Adrenal gland (tissue), 12 donors: ENCODE results near the gene CEP63. TPM values are rescaled to one million over a fixed set of nuclear protein-coding genes. Genes with fewer than 3 reads are reported as not detected.

Source experiments
- DNase-seq, 7 donors: peaks; one replicate each; pipeline ENCODE4 v3.0.0-alpha.2; 2019 to 2020
- H3K27ac ChIP-seq, 5 donors: fragments of 200-600 bp; sonication (generic) in 4 of 5; 1 replicate in 3 of 5; 2 replicates in 2 of 5; pipeline versions ENCODE4 v1.5.1 to v1.8.0; 2016 to 2020; ENCODE audit warnings: mild to moderate bottlenecking in 1 of 5
- H3K27me3 ChIP-seq: fragments of 200-600 bp; 2 replicates; pipeline ENCODE4 v1.8.0; 2021
- H3K36me3 ChIP-seq, 2 donors: fragments of 200-600 bp; replicated peaks in 1 of 2; 1 replicate in 1 of 2; 2 replicates in 1 of 2; pipeline versions ENCODE4 v1.5.1 to v1.8.0; 2018 to 2022
- H3K4me1 ChIP-seq, 2 donors: fragments of 200-600 bp; replicated peaks in 1 of 2; 1 replicate in 1 of 2; 2 replicates in 1 of 2; pipeline versions ENCODE4 v1.5.1 to v1.8.0; 2018 to 2021
- H3K4me3 ChIP-seq, 4 donors: fragments of 200-600 bp; sonication (generic) in 3 of 4; one replicate each; pipeline ENCODE4 v1.5.1; 2016 to 2018
- H3K9me3 ChIP-seq, 3 donors: fragments of 200-600 bp; sonication (generic) in 1 of 3; replicated peaks in 1 of 3; 1 replicate in 2 of 3; 2 replicates in 1 of 3; pipeline versions ENCODE4 v1.5.1 to v1.8.0; 2016 to 2021
- POLR2A ChIP-seq, 2 donors: fragments of 450-650 bp; IDR thresholded peaks; one replicate each; pipeline ENCODE4 v1.6.1; 2017; ENCODE audit warnings: antibody characterized with exemption in 2 of 2, mild to moderate bottlenecking in 2 of 2, moderate library complexity in 1 of 2
- WGBS, 4 donors: extraction: QIAGEN DNeasy Blood & Tissue Kit in 2 of 4; methylation state at CpG; one replicate each; pipeline versions ENCODE4 v1.1.5 to v1.1.7; 2013 to 2017; 5-methylcytosine and 5-hydroxymethylcytosine counted together
- intact Hi-C, 2 donors: fragments of 100-400 bp; cut with DNase I; formaldehyde crosslinking; loops; one replicate each; pipeline versions ENCODE4 v1.14.1 to v1.15.0; 2022 to 2023
- polyA plus RNA-seq, 3 donors: library from polyadenylated mRNA; stranded (reverse); fragments of 200-250 nt in 2 of 3; fragments of 350-450 nt in 1 of 3; fragmentation: Illumina TruSeq in 1 of 3; extraction: RNeasy Lipid Tissue Mini Kit (QIAGEN cat#74804) in 1 of 3; gene quantifications; one replicate each; pipeline ENCODE4 v1.2.3, GENCODE V29; 2013 to 2014
- total RNA-seq, 9 donors: library from RNA; depleted of rRNA in 4 of 9; stranded (reverse); fragments of >200 nt in 4 of 9; fragments of 120-200 nt in 1 of 9; fragmentation: NEBNext Ultra II Directional in 1 of 9; extraction: Animal tissue kit (Norgen Biotek cat#: 25700) in 1 of 9; gene quantifications; one replicate each; pipeline versions ENCODE4 v1.1.0 to v1.2.4, GENCODE V29; 2013 to 2023
- TF ChIP-seq, protein P1 (sequence below), 6 experiments: fragments of 450-650 bp in 4 of 6; fragments of 200-600 bp in 2 of 6; sonication (generic) in 1 of 6; IDR thresholded peaks; 1 replicate in 5 of 6; 2 replicates in 1 of 6; pipeline versions ENCODE4 v1.5.1 to v1.8.0; 2016 to 2021; ENCODE audit warnings: antibody characterized with exemption in 6 of 6, mild to moderate bottlenecking in 2 of 6, moderate library complexity in 1 of 6
- donor health status: healthy with polysubstance abuse.
- donor health status: Bipolar disorder and iron deficiency.
- donor health status: DM: yes; HTN: yes; CAD: no.
- donor health status: DM: no; HTN: no; CAD: no.
- donor health status: DM: no; HTN: no; CAD: no.
- donor health status: DM: yes; HTN: yes; CAD: no.

CEP63 gene
- total and polyA plus RNA-seq, 12 donors: 8.8 to 43.7 (median 19.8) TPM

DNA sequence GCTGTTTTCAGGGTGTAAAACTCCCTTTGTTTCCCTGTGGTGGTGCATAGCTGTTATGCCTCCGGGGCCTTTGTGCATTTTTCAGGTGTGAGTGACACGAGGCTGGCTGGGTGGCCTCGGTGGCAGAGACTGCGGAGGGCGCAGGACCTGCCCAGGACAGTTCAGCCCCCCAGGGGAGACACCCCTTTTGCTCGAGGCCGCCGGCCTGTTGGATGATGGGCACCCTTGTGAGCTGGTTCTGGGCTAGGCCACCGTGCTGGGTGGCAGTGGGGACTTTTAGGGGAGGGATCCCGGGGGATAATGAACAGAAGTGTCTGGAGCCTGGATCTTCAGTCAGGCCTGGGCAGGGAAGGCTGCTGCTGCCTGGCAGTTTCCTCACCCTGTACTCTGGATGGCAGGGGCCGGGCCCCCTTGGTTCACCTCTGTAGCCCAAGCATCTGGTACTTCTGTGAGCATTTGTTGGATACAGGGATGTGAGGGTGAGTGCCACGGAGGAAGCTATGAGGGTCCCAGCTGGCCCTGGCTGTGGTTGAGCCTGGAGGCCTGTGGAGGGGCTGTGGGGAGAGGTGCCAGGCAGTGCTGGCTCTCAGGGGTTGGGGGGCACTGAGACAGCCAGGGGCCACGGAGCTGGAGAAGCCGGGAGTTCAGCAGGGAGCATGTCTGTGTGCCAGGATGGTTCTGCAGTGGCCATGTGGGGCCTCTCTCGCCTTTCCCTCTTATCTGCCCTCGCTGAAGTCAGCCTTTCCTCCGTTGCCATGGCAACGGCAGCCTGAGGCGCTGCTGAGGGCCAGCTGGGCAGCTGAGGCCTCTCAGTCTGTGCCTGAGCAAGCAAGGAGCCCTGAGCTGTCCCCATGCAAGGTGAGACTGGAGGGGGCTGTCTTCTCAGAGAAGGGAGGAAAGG, 115.9 kb downstream of the CEP63 start:
- H3K9me3 ChIP-seq: no peaks in the 10 kb centered on the region
- H3K27me3 ChIP-seq: no peaks in the 10 kb centered on the region
- DNase-seq: peak; percentile 67 to 92 (median 76)
- peaks cover 0 to 26% of the 10 kb centered on the region in 2 donors for H3K4me1 ChIP-seq
- 16 to 60% (median 51%) methylated on average over 6 to 19 of the region's 19 CpGs for WGBS, 4 donors
- no peak overlapping the region for H3K4me3 ChIP-seq
- TF ChIP-seq, protein P1, sequence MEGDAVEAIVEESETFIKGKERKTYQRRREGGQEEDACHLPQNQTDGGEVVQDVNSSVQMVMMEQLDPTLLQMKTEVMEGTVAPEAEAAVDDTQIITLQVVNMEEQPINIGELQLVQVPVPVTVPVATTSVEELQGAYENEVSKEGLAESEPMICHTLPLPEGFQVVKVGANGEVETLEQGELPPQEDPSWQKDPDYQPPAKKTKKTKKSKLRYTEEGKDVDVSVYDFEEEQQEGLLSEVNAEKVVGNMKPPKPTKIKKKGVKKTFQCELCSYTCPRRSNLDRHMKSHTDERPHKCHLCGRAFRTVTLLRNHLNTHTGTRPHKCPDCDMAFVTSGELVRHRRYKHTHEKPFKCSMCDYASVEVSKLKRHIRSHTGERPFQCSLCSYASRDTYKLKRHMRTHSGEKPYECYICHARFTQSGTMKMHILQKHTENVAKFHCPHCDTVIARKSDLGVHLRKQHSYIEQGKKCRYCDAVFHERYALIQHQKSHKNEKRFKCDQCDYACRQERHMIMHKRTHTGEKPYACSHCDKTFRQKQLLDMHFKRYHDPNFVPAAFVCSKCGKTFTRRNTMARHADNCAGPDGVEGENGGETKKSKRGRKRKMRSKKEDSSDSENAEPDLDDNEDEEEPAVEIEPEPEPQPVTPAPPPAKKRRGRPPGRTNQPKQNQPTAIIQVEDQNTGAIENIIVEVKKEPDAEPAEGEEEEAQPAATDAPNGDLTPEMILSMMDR (IDR thresholded peaks at IDR 0.05): no peak
- TF ChIP-seq POLR2A (IDR thresholded peaks at IDR 0.05): no peak
- peak overlapping the region in 1 of 5 donors; percentile 38 for H3K27ac ChIP-seq
- no peaks in the 10 kb centered on the region for H3K36me3 ChIP-seq
- intact Hi-C loops: loop anchor here (5.0 to 10.0 kb wide), 4 partner anchors 76 to 1296 kb away; no protein-coding TSS in a partner anchor

DNA sequence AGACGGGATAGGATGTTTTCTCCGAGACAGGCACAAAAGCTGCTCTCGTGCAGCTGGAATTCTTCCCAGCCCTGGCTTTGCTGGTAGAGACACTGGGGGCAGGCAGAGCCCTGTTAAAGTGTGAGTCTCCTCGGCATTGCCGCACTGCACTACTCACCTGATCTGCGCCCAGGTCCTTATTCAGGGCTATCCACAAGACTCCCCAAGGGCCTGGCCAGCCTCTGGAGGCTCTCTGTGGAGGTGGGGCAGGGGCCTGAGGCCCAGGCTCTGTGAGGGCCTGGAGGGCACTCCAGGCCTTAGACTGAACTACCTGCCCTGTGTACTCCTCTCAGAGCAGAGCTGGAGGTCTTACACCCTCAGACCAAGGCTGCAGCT, 116.6 kb downstream of the CEP63 start:
- no peak for TF ChIP-seq POLR2A (IDR thresholded peaks at IDR 0.05)
- TF ChIP-seq, protein P1 (IDR thresholded peaks at IDR 0.05): no peak
- Histone ChIP-seq H3K4me1 (peaks cover 0 to 32% of the 10 kb centered on the region in 2 donors), H3K4me3 (no peak overlapping the region), H3K27me3 (no peaks in the 10 kb centered on the region), H3K36me3 (no peaks in the 10 kb centered on the region), H3K9me3 (no peaks in the 10 kb centered on the region), H3K27ac (peak overlapping the region in 1 of 5 donors; percentile 38)
- intact Hi-C loops: loop anchor here (5.0 to 10.0 kb wide), 4 partner anchors 75 to 1295 kb away; no protein-coding TSS in a partner anchor
- 54 to 76% (median 61%) methylated on average over 4 to 6 of the region's 6 CpGs for WGBS, 4 donors
- no peak for DNase-seq

DNA sequence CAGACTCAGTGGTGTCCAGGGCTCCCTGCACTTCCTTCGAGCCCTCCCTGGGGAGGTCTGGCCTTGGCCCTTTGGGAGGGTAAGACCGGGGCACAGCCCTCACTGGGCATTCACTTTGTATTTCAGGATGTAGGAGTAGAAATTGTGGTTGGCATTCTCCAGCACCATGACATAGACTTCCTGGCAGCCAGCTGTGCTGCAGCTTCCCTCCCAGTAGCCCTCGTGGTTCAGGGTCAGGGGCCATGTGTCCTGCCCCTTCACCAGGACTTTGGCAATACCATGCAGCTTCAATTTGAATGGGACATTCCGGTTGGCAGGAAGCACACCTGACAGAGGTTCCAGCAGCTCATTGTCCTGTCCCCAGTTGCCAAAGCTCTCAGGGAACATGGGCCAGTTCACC, 117.6 kb downstream of the CEP63 start:
- no peak for TF ChIP-seq POLR2A (IDR thresholded peaks at IDR 0.05)
- TF ChIP-seq, protein P1 (IDR thresholded peaks at IDR 0.05): no peak
- WGBS, 4 donors: 56 to 65% (median 57%) methylated on average over 4 of the region's 4 CpGs; no CpG with 5 or more reads in 1 of the 4 donors

DNA sequence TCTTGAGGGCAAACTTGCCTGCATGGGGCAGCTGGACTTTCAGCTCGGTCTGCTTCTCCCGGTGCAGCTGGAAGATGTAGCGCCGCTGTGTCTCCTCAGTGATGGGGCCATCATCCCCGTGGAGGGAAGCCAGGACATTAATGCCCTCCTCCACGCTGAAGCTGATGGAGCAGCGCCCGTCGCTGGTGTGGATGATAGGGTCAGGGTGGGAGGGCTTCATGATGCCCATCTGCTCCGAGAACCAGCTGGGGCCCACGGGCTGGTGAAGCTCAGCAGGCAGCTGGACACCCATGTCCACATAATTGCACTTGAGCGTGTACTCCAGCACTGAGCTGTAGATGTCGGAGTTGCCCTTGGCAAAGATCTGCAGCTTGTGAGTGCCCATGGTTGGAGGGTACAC, 118.1 kb downstream of the CEP63 start:
- Histone ChIP-seq H3K27me3 (no peaks in the 10 kb centered on the region), H3K36me3 (no peaks in the 10 kb centered on the region), H3K4me3 (no peak overlapping the region), H3K4me1 (peaks cover 0 to 35% of the 10 kb centered on the region in 2 donors), H3K9me3 (no peaks in the 10 kb centered on the region), H3K27ac (no peak overlapping the region)
- TF ChIP-seq, protein P1 (IDR thresholded peaks at IDR 0.05): no peak
- no peak for TF ChIP-seq POLR2A (IDR thresholded peaks at IDR 0.05)
- intact Hi-C loops: loop anchor here (5.0 to 10.0 kb wide), 4 partner anchors 73 to 1293 kb away; no protein-coding TSS in a partner anchor
- WGBS, 4 donors: 91 to 95% (median 94%) methylated on average over 6 to 13 of the region's 13 CpGs
- no peak for DNase-seq

More for the DNA sequence above, 117.6 kb downstream of the CEP63 start:
- no peaks in the 10 kb centered on the region for H3K36me3 ChIP-seq
- peak in 1 of 7 donors; percentile 47 for DNase-seq
- H3K27me3 ChIP-seq: no peaks in the 10 kb centered on the region
- no peak overlapping the region for H3K4me3 ChIP-seq
- H3K9me3 ChIP-seq: no peaks in the 10 kb centered on the region
- H3K27ac ChIP-seq: peak overlapping the region in 1 of 5 donors; percentile 38
- intact Hi-C loops: loop anchor here (5.0 to 10.0 kb wide), 4 partner anchors 74 to 1294 kb away; no protein-coding TSS in a partner anchor
- peaks cover 0 to 35% of the 10 kb centered on the region in 2 donors for H3K4me1 ChIP-seq
